ENCODE measurements around the gene BMPR1B. TPM values are rescaled to one million over a fixed set of nuclear protein-coding genes. Genes with fewer than 3 reads are reported as not detected.

BMPR1B gene
- total RNA-seq, 4 donors from 2014 or later, result 0.17 to 0.88 (median 0.35) TPM

GRCh38 chr4:95038791-95039190 is 281.0 kb downstream of the BMPR1B start:
- TF ChIP-seq, protein P1, sequence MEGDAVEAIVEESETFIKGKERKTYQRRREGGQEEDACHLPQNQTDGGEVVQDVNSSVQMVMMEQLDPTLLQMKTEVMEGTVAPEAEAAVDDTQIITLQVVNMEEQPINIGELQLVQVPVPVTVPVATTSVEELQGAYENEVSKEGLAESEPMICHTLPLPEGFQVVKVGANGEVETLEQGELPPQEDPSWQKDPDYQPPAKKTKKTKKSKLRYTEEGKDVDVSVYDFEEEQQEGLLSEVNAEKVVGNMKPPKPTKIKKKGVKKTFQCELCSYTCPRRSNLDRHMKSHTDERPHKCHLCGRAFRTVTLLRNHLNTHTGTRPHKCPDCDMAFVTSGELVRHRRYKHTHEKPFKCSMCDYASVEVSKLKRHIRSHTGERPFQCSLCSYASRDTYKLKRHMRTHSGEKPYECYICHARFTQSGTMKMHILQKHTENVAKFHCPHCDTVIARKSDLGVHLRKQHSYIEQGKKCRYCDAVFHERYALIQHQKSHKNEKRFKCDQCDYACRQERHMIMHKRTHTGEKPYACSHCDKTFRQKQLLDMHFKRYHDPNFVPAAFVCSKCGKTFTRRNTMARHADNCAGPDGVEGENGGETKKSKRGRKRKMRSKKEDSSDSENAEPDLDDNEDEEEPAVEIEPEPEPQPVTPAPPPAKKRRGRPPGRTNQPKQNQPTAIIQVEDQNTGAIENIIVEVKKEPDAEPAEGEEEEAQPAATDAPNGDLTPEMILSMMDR (IDR thresholded peaks at IDR 0.05; ENCODE audit: low read depth), result no peak

DNA sequence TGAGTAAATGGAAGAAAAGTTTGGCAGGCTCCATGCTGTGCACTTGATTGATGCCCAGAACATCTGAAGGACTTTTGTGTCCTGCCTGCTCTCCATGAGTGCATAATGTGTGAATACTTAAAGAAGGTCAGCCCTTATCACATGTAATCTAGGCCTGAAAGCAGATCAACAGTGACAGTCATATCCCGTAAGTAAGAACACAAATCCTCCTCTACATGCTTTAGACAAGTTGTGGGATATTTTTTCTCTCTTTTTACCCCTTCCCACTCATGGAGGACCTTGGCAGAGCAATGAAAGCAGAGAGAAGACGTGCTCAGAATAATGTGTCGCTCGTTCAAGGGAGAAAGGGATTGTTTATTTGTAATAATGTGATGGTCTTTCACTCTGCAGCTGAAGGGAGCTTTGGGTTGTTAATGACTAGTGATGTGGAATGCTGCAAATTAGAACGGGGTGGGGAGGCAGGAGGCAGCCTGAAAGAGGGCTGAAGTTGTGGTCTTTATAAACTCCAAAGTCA is 286.6 kb downstream of the BMPR1B start:
- TF ChIP-seq, protein P1 (IDR thresholded peaks at IDR 0.05; ENCODE audit: low read depth), result no peak

GRCh38 chr4:95045429-95045828 is 287.7 kb downstream of the BMPR1B start:
- TF ChIP-seq, protein P1 (IDR thresholded peaks at IDR 0.05; ENCODE audit: low read depth), result no peak

DNA sequence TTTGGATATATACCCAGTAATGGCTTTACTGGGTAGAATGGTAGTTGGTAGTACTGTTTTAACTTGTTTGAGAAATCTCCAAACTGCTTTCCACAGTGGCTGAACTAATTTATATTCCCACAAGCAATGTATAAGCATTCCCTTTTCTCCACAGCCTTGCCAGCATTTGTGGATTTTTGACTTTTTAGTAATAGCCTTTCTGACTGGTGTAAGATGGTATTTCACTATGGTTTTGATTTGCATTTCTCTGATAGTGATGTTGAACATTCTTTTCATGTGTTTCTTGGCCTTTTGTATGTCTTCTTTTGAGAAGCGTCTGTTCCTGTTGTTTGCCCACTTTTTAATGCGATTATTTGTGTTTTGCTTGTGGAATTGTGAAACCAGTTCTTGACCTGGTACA is 290.5 kb downstream of the BMPR1B start:
- TF ChIP-seq, protein P1 (IDR thresholded peaks at IDR 0.05; ENCODE audit: low read depth), result no peak

- TF ChIP-seq, protein P1 (IDR thresholded peaks at IDR 0.05; ENCODE audit: low read depth), result no peak
Measured at GRCh38 chr4:95049551-95050233, 291.9 kb downstream of the BMPR1B start.

DNA sequence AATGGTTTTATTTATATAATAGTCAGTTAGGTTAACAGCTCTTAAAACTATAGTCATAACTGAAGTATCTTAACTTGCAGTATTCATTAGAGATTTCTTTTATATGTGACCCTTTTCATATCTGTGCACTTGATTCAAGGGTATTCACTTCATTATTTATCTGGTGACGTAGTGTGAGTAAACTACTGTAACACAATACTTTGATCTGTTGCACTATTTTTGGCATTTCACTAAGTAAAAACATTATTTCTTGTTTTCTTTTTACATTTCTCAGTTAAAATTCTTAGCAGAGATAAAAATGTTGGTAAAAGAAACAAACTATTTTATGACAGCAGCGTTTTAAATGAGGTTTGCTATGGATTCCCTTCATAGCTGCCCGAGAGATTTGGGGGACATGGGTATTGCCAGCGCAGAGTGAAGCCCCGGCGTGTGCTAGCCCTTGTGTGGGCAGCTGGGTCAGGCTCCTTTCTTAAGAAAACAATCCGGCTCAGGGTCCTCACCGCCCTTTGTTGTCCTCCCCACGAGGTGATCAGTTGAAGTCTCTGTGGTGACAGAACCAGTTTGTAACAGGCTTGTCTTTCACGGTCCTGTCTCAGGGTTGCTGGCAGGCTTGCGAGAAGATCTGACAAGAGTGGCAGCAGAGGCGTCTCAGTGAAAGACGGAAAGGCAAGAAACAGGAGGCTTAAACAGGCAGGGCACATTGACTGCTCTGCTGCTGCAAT is 293.4 kb downstream of the BMPR1B start:
- TF ChIP-seq, protein P1 (IDR thresholded peaks at IDR 0.05; ENCODE audit: low read depth), result no peak

DNA sequence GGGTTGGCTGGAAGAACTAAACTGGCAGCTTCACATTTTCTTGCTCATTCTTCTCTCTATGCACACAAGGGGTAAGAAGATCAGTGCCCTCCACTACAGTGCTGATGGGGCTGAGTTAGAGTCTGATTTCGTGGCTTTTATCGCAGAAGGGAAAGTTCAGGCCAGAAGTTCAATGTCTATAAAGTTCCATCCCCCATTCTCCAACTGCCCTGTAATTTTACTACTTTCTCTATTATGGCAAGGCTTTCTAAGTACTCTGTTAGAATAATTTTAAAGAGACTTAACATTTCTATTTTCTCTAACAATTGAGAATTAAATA is 293.9 kb downstream of the BMPR1B start:
- TF ChIP-seq, protein P1 (IDR thresholded peaks at IDR 0.05; ENCODE audit: low read depth), result no peak

Data from subcutaneous adipose tissue (tissue), 4 donors.